Measurements from ENCODE around the gene WDFY1.

The WDFY1 gene

GRCh38 chr2:223945755-223946154 lies 620 bp upstream of the WDFY1 start:
- TF ChIP-seq REST (IDR thresholded peaks at IDR 0.05; ENCODE audit: insufficient read depth in 1 of 2, low read depth in 2 of 2, low read length in 2 of 2) (no peak), POLR2AphosphoS5 (IDR thresholded peaks at IDR 0.05; ENCODE audit: low read depth, low read length) (no peak), SIN3A (IDR thresholded peaks at IDR 0.05; ENCODE audit: borderline replicate concordance, insufficient read depth, low read length) (no peak), FOXP2 (optimal IDR thresholded peaks at IDR 0.05; ENCODE audit: borderline replicate concordance, extremely low read depth, extremely low read length, insufficient read depth) (no peak), TAF1 (IDR thresholded peaks at IDR 0.05; ENCODE audit: borderline replicate concordance, insufficient read depth, low read length) (no peak)

DNA sequence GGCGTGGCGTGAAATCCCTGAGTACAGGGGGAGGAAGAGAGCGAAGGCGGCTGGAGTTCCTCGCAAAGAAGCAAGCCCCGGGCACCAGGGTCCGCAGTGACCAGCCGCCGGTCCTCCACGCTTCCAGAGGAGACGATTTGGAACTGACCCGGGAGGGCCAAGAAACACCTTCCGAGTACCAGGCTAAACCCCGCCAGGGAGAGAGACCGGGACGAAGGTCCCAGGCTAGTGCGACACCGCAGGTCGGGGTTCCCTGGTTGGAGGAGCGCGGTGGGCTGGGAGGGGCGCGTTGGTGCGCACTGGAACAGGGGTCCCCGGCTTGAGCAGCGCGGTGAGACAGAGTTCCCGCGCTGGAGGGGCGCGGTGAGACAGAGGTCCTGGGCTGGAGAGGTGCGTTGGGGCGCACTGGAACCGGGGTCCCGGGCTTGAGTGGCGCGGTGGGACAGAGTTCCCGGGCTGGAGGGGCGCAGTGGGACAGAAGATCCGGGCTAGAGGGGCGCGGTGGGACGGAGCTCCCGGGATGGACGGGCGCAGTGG lies 901 bp downstream of the WDFY1 start:
- TF ChIP-seq TAF1 (IDR thresholded peaks at IDR 0.05; ENCODE audit: borderline replicate concordance, insufficient read depth, low read length): no peak
- TF ChIP-seq POLR2AphosphoS5 (IDR thresholded peaks at IDR 0.05; ENCODE audit: low read depth, low read length): no peak
- TF ChIP-seq SIN3A (IDR thresholded peaks at IDR 0.05; ENCODE audit: borderline replicate concordance, insufficient read depth, low read length): no peak
- no peak for TF ChIP-seq FOXP2 (optimal IDR thresholded peaks at IDR 0.05; ENCODE audit: borderline replicate concordance, extremely low read depth, extremely low read length, insufficient read depth)
- TF ChIP-seq REST (IDR thresholded peaks at IDR 0.05; ENCODE audit: insufficient read depth in 1 of 2, low read depth in 2 of 2, low read length in 2 of 2): no peak

DNA sequence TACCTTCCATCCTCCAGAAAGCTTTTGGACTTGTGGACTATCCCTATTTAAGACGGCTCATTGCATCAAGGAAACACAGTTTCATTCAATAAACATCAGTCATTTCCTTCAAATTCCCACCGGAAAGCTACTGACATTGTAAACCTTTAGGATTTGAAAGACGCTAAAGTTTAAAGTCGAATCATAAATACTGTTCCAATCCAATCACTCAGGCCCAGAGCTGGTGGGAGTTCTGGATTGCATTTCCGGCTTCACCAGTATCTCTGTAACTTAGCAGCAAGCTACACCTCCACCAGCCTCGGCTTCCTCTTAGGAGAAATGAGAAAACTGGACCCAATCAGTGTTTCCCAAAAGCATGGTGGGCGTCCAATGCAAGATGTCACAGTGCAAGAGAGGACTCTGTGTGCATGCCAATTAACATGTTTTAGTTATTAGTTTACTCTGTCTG lies 1.6 kb downstream of the WDFY1 start:
- TF ChIP-seq POLR2AphosphoS5 (IDR thresholded peaks at IDR 0.05; ENCODE audit: low read depth, low read length) (peak; percentile 45; the same call in 1 of the 2 replicates), REST (IDR thresholded peaks at IDR 0.05; ENCODE audit: insufficient read depth in 1 of 2, low read depth in 2 of 2, low read length in 2 of 2) (no peak), SIN3A (IDR thresholded peaks at IDR 0.05; ENCODE audit: borderline replicate concordance, insufficient read depth, low read length) (peak; percentile 59; the same call in 1 of the 2 replicates), FOXP2 (optimal IDR thresholded peaks at IDR 0.05; ENCODE audit: borderline replicate concordance, extremely low read depth, extremely low read length, insufficient read depth) (no peak), TAF1 (IDR thresholded peaks at IDR 0.05; ENCODE audit: borderline replicate concordance, insufficient read depth, low read length) (peak; percentile 89; the same call in 1 of the 2 replicates)

GRCh38 chr2:223943135-223943534 lies 2.0 kb downstream of the WDFY1 start:
- TF ChIP-seq SIN3A (IDR thresholded peaks at IDR 0.05; ENCODE audit: borderline replicate concordance, insufficient read depth, low read length): no peak
- TF ChIP-seq POLR2AphosphoS5 (IDR thresholded peaks at IDR 0.05; ENCODE audit: low read depth, low read length): no peak
- no peak for TF ChIP-seq TAF1 (IDR thresholded peaks at IDR 0.05; ENCODE audit: borderline replicate concordance, insufficient read depth, low read length)
- TF ChIP-seq FOXP2 (optimal IDR thresholded peaks at IDR 0.05; ENCODE audit: borderline replicate concordance, extremely low read depth, extremely low read length, insufficient read depth): no peak
- no peak for TF ChIP-seq REST (IDR thresholded peaks at IDR 0.05; ENCODE audit: insufficient read depth in 1 of 2, low read depth in 2 of 2, low read length in 2 of 2)
